Right atrium auricular region (tissue), 2 donors: ENCODE measurements around the gene SUN2. TPM values are rescaled to one million over a fixed set of nuclear protein-coding genes. Genes with fewer than 3 reads are reported as not detected.

Experiments used
- DNase-seq: peaks from one replicate; pipeline ENCODE4 v3.0.0-alpha.2; 2019; ENCODE audit warnings: low spot score
- H3K27ac ChIP-seq, 2 donors: fragments of 200-600 bp; sonication (generic); 1 replicate in 1 of 2; 2 replicates in 1 of 2; pipeline ENCODE4 v1.5.1; 2016 to 2019
- H3K27me3 ChIP-seq, 2 donors: fragments of 200-600 bp; sonication (generic); one replicate each; pipeline versions ENCODE4 v1.5.1 to v1.6.0; 2017 to 2019
- H3K36me3 ChIP-seq: fragments of 200-600 bp; sonication (generic); one replicate; pipeline ENCODE4 v1.5.1; 2016
- H3K4me1 ChIP-seq, 2 donors: fragments of 200-600 bp; sonication (generic); one replicate each; pipeline versions ENCODE4 v1.5.1 to v1.6.0; 2017 to 2019
- H3K4me3 ChIP-seq, 2 donors: fragments of 200-600 bp; sonication (generic); 1 replicate in 1 of 2; 2 replicates in 1 of 2; pipeline ENCODE4 v1.5.1; 2017 to 2019; ENCODE audit warnings: mild to moderate bottlenecking in 1 of 2, moderate library complexity in 1 of 2
- H3K9me3 ChIP-seq, 2 donors: fragments of 200-600 bp; sonication (generic); one replicate each; pipeline ENCODE4 v1.5.1; 2019
- total RNA-seq, 2 donors: library from RNA; depleted of rRNA; stranded (reverse); fragments of >200 nt; gene quantifications; one replicate each; pipeline ENCODE4 v1.1.0, GENCODE V29; 2016
- TF ChIP-seq, protein P1 (sequence below), 2 donors: fragments of 200-600 bp; sonication (generic); IDR thresholded peaks; one replicate each; pipeline ENCODE4 v1.5.1; 2019; ENCODE audit warnings: antibody characterized with exemption in 2 of 2

Gene SUN2
- total RNA-seq, 2 donors from 2014 or later = 155 to 252 TPM

DNA sequence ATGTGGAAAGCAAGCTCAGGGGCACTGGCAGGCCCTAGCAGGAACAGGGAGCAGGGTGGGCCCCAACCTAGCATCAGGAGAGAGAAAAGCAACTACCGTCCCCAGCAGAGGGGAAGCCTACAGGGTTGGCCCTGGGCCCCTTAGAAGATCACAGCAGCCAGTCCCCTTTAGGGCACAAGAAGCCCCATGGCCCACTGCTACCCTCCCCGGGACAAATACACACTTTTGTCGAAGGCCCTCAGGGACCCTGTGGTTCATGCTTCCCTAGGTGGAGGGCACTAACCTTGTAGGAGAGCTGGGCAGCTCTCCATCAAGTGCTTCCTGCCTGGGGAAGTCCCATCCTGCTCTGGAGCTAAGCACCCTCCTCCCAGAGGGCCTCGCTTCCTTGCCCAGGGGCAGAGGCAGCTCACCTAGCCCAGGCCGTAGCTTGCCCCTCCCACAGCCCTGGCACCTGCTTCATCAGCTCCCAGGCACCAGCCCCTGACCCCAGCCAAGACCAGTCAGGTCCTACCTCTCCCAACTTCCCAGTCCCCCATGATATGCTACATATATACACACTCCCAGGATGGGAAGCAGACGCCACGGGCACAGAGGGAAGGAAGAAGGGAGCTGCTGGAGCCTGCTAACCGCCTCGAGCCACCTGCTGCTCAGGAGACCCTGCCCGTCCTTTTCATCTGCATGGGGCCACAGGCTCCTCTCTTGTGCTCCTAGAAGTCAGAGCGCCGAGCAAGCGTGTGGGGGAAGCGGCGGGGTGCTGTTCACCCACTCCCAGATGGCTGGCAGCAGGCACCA, 20.1 kb downstream of the SUN2 start:
- Histone ChIP-seq H3K4me1 (peaks cover 0 to 39% of the 10 kb centered on the region in 2 donors), H3K36me3 (peaks cover 72% of the 10 kb centered on the region), H3K4me3 (no peak overlapping the region), H3K9me3 (no peaks in the 10 kb centered on the region), H3K27me3 (no peaks in the 10 kb centered on the region), H3K27ac (no peak overlapping the region)
- no peak for DNase-seq
- TF ChIP-seq, protein P1, sequence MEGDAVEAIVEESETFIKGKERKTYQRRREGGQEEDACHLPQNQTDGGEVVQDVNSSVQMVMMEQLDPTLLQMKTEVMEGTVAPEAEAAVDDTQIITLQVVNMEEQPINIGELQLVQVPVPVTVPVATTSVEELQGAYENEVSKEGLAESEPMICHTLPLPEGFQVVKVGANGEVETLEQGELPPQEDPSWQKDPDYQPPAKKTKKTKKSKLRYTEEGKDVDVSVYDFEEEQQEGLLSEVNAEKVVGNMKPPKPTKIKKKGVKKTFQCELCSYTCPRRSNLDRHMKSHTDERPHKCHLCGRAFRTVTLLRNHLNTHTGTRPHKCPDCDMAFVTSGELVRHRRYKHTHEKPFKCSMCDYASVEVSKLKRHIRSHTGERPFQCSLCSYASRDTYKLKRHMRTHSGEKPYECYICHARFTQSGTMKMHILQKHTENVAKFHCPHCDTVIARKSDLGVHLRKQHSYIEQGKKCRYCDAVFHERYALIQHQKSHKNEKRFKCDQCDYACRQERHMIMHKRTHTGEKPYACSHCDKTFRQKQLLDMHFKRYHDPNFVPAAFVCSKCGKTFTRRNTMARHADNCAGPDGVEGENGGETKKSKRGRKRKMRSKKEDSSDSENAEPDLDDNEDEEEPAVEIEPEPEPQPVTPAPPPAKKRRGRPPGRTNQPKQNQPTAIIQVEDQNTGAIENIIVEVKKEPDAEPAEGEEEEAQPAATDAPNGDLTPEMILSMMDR (IDR thresholded peaks at IDR 0.05) = no peak

DNA sequence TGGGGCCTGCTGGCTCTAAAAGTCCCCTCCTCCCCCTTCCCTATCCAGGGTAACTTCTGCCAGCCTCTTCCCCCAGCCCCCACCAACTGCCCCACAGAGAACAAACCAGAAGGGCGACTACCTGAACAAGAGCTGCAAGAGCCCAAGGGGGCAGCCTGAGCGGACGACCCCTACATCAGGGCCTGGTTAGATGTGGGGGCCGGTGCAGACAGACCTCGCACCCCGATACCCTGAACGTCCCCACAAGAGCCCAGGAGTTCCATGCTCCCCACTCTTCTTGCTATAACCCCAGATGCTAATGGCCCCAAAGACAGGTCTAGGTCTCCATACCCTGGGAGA, 20.7 kb downstream of the SUN2 start:
- TF ChIP-seq, protein P1 (IDR thresholded peaks at IDR 0.05) = no peak
- Histone ChIP-seq H3K4me1 (peaks cover 0 to 39% of the 10 kb centered on the region in 2 donors), H3K27me3 (no peaks in the 10 kb centered on the region), H3K36me3 (peaks cover 72% of the 10 kb centered on the region), H3K9me3 (no peaks in the 10 kb centered on the region), H3K27ac (no peak overlapping the region), H3K4me3 (no peak overlapping the region)
- DNase-seq = no peak

DNA sequence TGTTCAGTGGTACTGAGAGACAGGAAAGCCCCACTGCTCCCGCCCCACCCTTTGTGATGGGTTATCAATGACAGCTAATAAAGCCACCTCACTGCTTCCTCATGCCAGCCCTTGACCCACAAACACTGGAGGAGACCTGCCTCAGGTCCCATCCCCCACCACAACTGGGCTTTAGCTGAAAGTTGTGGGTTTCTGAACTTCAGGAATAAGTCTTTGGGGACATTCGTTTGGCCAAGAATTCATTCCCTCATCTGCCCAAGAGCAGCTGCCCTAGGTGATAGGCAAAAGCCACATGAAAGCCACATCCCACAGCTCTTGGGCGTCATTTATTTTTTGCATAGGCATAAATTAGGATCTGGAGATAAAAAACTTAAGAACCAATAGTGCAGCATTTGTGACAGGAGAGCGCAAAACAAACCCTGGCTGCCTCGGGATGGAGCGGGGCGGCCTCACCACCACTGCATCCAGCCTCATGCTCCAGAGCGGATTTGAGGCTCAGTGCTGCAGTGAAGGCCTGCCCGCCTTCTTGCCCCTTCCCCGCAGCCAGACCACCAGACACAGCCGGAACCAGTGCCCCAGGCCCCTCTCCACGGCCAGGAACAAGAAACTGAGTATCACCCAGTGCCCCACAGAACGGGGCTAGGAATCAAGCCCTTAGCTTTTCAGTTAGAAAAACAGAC, 21.2 kb downstream of the SUN2 start:
- TF ChIP-seq, protein P1 (IDR thresholded peaks at IDR 0.05) = no peak
- no peak for DNase-seq
- Histone ChIP-seq H3K36me3 (peaks cover 72% of the 10 kb centered on the region), H3K4me3 (no peak overlapping the region), H3K27me3 (no peaks in the 10 kb centered on the region), H3K9me3 (no peaks in the 10 kb centered on the region), H3K4me1 (peaks cover 0 to 39% of the 10 kb centered on the region in 2 donors), H3K27ac (peak overlapping the region; percentile 70 to 76)

DNA sequence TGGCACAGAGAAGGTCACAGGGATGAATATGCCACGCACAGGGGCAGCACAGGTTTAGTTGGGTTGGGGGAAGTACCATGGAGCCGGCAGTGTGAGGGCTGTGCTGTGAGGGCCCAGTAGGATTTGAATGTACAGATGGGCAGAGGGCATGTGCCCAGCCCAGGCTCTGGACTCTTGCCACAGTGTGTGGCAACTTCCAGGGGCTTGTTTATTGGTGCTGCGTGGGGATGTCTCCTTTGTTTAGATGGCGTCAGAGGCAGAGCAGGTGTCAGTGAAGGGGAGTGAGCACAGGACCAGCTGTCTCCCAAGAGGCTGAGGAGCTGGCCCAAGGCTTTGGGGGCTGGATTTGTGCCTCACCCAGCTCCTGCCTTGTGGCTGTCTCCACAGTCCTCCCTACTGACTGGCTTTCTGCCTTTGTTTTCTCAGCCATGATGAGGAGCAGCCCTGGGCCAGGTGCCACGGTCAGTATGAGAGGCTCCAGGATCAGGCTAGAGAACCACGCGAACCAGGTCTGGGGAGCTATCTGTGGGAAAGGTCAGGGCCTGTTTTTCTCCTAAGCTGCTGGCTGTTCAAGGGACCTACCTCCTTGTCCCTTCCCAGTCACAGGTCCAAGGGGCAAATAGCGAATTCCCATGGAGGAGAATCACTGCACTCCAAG, 21.9 kb downstream of the SUN2 start:
- H3K36me3 ChIP-seq = peaks cover 72% of the 10 kb centered on the region
- peak overlapping the region; percentile 70 to 76 for H3K27ac ChIP-seq
- H3K27me3 ChIP-seq = no peaks in the 10 kb centered on the region
- TF ChIP-seq, protein P1 (IDR thresholded peaks at IDR 0.05) = no peak
- H3K4me1 ChIP-seq = peaks cover 0 to 39% of the 10 kb centered on the region in 2 donors
- H3K9me3 ChIP-seq = no peaks in the 10 kb centered on the region
- DNase-seq = peak; percentile 72
- no peak overlapping the region for H3K4me3 ChIP-seq

DNA sequence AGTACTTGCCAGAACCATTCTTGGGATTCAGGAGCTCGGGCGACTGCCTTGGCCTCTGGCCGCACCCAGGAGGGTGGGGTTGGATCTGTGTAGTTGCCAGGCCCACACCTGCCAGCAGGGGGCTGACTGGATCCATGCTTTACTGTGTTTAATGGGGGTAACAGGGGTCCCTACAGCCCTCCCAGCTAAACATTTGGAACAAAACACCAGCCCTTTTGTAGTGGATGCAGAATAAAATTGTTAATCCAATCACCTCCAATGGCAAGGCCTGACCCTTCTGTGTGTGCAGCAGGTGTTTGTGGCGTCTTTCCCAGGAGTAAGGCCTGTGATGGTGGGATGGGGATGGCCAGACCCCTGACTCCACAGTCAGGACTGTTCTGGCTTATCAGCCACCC, 22.5 kb downstream of the SUN2 start:
- H3K4me1 ChIP-seq = peaks cover 0 to 39% of the 10 kb centered on the region in 2 donors

More for the DNA sequence above, 22.5 kb downstream of the SUN2 start:
- TF ChIP-seq, protein P1 (IDR thresholded peaks at IDR 0.05) = peak; percentile 60 to 73
- Histone ChIP-seq H3K27me3 (no peaks in the 10 kb centered on the region), H3K36me3 (peaks cover 72% of the 10 kb centered on the region), H3K27ac (peak overlapping the region; percentile 70 to 76), H3K4me3 (no peak overlapping the region), H3K9me3 (no peaks in the 10 kb centered on the region)
- no peak for DNase-seq
